ENCODE data around the gene TOMM20. TPM values are rescaled to one million over a fixed set of nuclear protein-coding genes. Genes with fewer than 3 reads are reported as not detected.

TOMM20 gene
- total RNA-seq, 1 experiment from 2014 or later, result 184 TPM

- TF ChIP-seq MAX (IDR thresholded peaks at IDR 0.05) (no peak), CBX3 (IDR thresholded peaks at IDR 0.05; ENCODE audit: low read depth) (no peak), EZH2phosphoT487 (IDR thresholded peaks at IDR 0.05; ENCODE audit: borderline replicate concordance) (no peak), SRF (IDR thresholded peaks at IDR 0.05; ENCODE audit: low read depth) (no peak), ZBTB33 (IDR thresholded peaks at IDR 0.05; ENCODE audit: extremely low read depth, insufficient replicate concordance, low read length) (no peak), FOSL1 (IDR thresholded peaks at IDR 0.05; ENCODE audit: low read depth) (no peak), TCF7L2 (IDR thresholded peaks at IDR 0.05; ENCODE audit: borderline replicate concordance, extremely low read depth, insufficient read depth, insufficient read length) (no peak), SP1 (IDR thresholded peaks at IDR 0.05; ENCODE audit: low read depth) (no peak), RAD21 (IDR thresholded peaks at IDR 0.05; ENCODE audit: low read depth) (no peak), POLR2AphosphoS5 (IDR thresholded peaks at IDR 0.05; ENCODE audit: low read depth, low read length) (no peak), ZNF274 (IDR thresholded peaks at IDR 0.05; ENCODE audit: low read depth, low read length) (no peak), SIN3A (IDR thresholded peaks at IDR 0.05; ENCODE audit: low read depth) (no peak), EZH2 (IDR thresholded peaks at IDR 0.05) (no peak), JUND (IDR thresholded peaks at IDR 0.05) (no peak), CTCF (IDR thresholded peaks at IDR 0.05 in 2 of 3, conservative IDR thresholded peaks at IDR 0.05 in 1 of 3; ENCODE audit: borderline replicate concordance in 1 of 3, insufficient read depth in 1 of 3, low read depth in 2 of 3, low read length in 2 of 3) (no peak), ZFX (IDR thresholded peaks at IDR 0.05) (no peak), POLR2A (IDR thresholded peaks at IDR 0.05; ENCODE audit: borderline replicate concordance, extremely low read depth, insufficient read depth, insufficient read length) (no peak)
- DNase-seq (ENCODE audit: low read depth, low spot score) (no peak), ATAC-seq (no peak)
- BruUV-seq (replicated peaks), result no TSS peak
- H3K27ac ChIP-seq (ENCODE audit: low read depth, low read length), result no peak overlapping the region
- intact Hi-C loops (cut with micrococcal nuclease), result no loop called here
- no peaks in the 10 kb centered on the region for H3K79me2 ChIP-seq (ENCODE audit: insufficient read depth, low read length)
- H3K4me3 ChIP-seq (replicated peaks in 1 of 2; ENCODE audit: low read depth in 1 of 2, low read length in 2 of 2), result no peak overlapping the region
- no peaks in the 10 kb centered on the region for H3K9me3 ChIP-seq (ENCODE audit: control insufficient read depth in 1 of 2, insufficient read depth in 1 of 2, low read depth in 1 of 2, low read length in 2 of 2)
- ChIA-PET POLR2A (no interaction called here), CTCF (interaction anchor here (1.0 kb wide), 1 partner anchor 591 kb away, joined by 3 read pairs; no protein-coding TSS in a partner anchor), RAD21 (ENCODE audit: low non-redundant PET in 1 of 2, low total read pairs in 2 of 2, uncharacterized antibody in 2 of 2, unreplicated experiment in 2 of 2) (no interaction called here)
- no peaks in the 10 kb centered on the region for H3K9me2 ChIP-seq (ENCODE audit: insufficient read depth)
- no peaks in the 10 kb centered on the region for H3K36me3 ChIP-seq (ENCODE audit: control insufficient read depth in 1 of 2, insufficient read depth in 2 of 2, low read length in 2 of 2)
- H3K4me2 ChIP-seq (ENCODE audit: low read length), result no peak overlapping the region
- H3K4me1 ChIP-seq (ENCODE audit: control insufficient read depth in 1 of 2, insufficient read depth in 2 of 2, low read length in 2 of 2), result peaks cover 0 to 8% of the 10 kb centered on the region in 2 experiments; a peak in 3 of 4 replicates
- no peaks in the 10 kb centered on the region for H3K27me3 ChIP-seq (ENCODE audit: insufficient read depth, low read length)
- H4K20me1 ChIP-seq (ENCODE audit: insufficient read depth), result no peaks in the 10 kb centered on the region
- H2AFZ ChIP-seq (ENCODE audit: low read depth, low read length, poor library complexity, severe bottlenecking), result no peak overlapping the region
- H3K9ac ChIP-seq (ENCODE audit: low read length), result no peak overlapping the region
Observed at GRCh38 chr1:235090406-235091069, 38.1 kb downstream of the TOMM20 start.
